Breast epithelium (tissue), 3 donors: ENCODE measurements around the gene CCDC178.

Source experiments
- CTCF ChIP-seq, 3 donors: fragments of 450-650 bp; IDR thresholded peaks; one replicate each; pipeline ENCODE4 v1.5.1; 2016 to 2017; ENCODE audit warnings: antibody characterized with exemption in 3 of 3, mild to moderate bottlenecking in 3 of 3, moderate library complexity in 3 of 3
- POLR2AphosphoS5 ChIP-seq, 3 donors: sonication (generic); formaldehyde crosslinking; IDR thresholded peaks; one replicate each; pipeline ENCODE4 v1.6.1; 2017; ENCODE audit warnings: antibody characterized with exemption in 3 of 3

- TF ChIP-seq CTCF (IDR thresholded peaks at IDR 0.05) = no peak
- TF ChIP-seq POLR2AphosphoS5 (IDR thresholded peaks at IDR 0.05) = no peak
These were observed 472.3 kb downstream of the CCDC178 start for GRCh38 chr18:32968248-32968647.
